HG03378 (cell line): ENCODE data around the gene ZNF74.
"Not testable (repeated sequence)": the region's sequence is repeated elsewhere in the genome, so short reads cannot be mapped to it uniquely, and the experiment has no call there.

Source experiments
- ATAC-seq: cut with Tn5 transposase; IDR thresholded peaks from one replicate; pipeline ENCODE4 v1.9.1; 2021; ENCODE audit warnings: mild to moderate bottlenecking, moderate library complexity; ENCODE audit not compliant: unreplicated experiment

The ZNF74 gene

DNA sequence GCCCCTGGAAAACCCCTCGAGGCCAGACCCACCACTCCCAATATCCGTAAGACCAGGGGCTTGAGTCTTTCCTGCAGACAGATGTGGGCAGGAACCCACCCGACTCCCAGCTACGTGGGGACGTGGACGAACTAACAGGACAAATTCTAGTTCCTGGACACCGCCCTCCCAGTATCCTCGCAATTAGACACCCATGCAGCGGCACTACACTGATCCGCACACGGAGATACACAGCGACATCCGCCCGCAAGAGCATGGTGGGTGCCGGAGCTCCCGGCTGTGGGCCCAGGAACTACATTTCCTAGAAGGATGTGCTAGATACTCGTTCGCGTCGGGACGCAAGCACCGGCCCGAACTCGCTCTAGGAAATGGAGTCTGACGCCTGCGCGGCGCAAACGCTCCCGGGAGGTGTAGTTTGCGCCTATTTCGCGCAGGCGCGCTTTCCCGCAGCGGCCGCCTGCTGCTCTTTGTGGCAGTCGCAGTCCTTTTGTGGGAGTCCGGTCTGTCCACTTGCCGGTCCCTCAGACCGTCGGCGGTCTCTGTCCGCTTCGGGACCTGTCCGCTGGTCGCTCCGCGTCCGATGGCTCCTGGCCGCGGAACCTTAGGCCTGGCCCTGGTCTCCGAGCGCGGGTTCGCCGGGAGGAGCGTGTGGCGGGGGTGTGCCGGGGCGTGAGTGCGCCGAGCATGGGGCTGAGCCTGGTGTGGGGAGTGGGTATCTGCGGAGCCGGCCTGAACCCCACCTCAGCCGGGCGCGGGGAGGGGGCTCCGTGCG lies at the start of gene ZNF74:
Gene ZNF74 (plus strand): TSS at position 447 of the 772 bp plus-strand sequence. CDS start 478 bp downstream, outside the sequence.
- ATAC-seq = no peak

GRCh38 chr22:20346553-20346952 lies 47.4 kb upstream of the ZNF74 start:
- not testable (repeated sequence) for ATAC-seq

GRCh38 chr22:20352536-20352935 lies 41.4 kb upstream of the ZNF74 start:
- not testable (repeated sequence) for ATAC-seq

- ATAC-seq = no peak
Measured at GRCh38 chr22:20354238-20354975, 39.5 kb upstream of the ZNF74 start.

DNA sequence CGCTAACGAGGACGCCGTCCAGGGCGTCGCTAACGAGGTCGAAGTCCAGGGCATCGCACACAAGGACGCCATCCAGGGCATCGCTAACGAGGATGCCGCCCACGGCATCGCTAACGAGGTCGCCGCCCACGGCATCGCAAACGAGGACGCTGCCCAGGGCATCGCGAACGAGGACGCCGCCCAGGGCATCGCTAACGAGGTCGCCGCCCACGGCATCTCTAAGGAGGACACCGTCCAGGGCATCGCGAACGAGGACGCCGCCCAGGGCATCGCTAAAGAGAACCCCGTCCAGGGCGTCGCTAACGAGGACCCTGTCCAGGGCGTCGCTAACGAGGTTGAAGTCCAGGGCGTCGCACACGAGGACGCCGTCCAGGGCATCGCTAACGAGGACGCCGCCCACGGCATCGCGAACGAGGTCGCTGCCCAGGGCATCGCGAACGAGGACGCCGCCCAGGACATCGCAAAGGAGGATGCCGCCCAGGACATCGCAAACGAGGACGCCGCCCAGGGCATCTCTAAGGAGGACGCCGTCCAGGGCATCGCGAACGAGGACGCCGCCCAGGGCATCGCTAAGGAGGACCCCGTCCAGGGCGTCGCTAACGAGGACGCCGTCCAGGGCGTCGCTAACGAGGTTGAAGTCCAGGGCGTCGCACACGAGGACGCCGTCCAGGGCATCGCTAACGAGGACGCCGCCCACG lies 37.9 kb upstream of the ZNF74 start:
- not testable (repeated sequence) for ATAC-seq

DNA sequence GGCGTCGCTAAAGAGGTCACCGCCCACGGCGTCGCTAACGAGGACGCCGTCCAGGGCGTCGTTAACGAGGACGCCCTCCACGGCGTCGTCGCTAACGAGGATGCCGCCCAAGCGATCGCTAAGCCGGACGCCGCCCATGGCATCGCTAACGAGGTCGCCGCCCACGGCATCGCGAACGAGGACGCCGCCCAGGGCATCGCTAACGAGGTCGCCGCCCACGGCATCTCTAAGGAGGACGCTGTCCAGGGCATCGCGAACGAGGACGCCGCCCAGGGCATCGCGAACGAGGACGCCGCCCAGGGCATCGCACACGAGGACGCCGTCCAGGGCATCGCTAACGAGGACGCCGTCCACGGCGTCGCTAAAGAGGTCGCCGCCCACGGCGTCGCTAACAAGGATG lies 37.0 kb upstream of the ZNF74 start:
- ATAC-seq = not testable (repeated sequence)

DNA sequence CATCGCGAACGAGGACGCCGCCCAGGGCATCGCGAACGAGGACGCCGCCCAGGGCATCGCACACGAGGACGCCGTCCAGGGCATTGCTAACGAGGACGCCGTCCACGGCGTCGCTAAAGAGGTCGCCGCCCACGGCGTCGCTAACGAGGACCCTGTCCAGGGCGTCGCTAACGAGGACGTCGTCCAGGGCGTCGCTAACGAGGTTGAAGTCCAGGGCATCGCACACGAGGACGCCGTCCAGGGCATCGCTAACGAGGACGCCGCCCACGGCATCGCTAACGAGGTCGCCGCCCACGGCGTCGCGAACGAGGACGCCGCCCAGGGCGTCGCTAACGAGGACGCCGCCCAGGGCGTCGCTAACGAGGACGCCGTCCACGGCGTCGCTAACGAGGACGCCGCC lies 36.0 kb upstream of the ZNF74 start:
- ATAC-seq = not testable (repeated sequence)

DNA sequence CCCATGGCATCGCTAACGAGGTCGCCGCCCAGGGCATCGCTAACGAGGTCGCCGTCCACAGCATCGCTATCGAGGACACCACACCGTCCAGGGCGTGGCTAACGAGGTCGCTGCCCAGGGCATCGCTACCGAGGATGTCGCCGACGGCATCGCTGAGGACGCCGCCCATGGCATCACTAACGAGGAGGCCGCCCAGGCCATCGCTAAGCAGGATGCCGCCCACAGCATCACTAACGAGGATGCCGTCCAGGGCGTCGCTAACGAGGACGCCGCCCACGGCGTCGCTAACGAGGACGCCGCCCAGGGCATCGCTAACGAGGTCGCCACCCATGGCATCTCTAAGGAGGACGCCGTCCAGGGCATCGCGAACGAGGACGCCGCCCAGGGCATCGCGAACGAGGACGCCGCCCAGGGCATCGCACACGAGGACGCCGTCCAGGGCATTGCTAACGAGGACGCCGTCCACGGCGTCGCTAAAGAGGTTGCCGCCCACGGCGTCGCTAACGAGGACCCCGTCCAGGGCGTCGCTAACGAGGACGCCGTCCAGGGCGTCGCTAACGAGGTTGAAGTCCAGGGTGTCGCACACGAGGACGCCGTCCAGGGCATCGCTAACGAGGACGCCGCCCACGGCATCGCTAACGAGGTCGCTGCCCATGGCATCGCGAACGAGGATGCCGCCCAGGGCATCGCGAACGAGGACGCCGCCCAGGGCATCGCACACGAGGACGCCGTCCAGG lies 35.3 kb upstream of the ZNF74 start:
- ATAC-seq = not testable (repeated sequence)

GRCh38 chr22:20360261-20360660 lies 33.7 kb upstream of the ZNF74 start:
- ATAC-seq = not testable (repeated sequence)

GRCh38 chr22:20360866-20361751 lies 32.8 kb upstream of the ZNF74 start:
- ATAC-seq = not testable (repeated sequence)

DNA sequence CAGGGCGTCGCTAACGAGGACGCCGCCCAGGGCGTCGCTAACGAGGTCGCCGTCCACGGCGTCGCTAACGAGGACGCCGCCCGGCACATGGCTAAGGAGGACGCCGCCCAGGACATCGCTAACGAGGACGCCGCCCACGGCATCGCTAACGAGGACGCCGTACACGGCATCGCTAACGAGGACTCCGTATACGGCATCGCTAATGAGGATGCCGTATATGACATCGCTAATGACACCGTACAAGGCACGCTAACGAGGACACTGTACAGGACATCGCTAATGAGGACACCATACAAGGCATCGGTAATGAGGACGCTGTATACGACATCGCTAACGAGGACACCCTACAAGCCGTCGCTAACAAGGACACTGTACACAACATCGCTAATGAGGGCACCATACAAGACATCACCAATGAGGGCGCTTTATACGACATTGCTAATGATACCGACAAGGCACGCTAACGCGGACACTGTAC lies 32.2 kb upstream of the ZNF74 start:
- not testable (repeated sequence) for ATAC-seq

GRCh38 chr22:20362403-20362802 lies 31.5 kb upstream of the ZNF74 start:
- not testable (repeated sequence) for ATAC-seq

DNA sequence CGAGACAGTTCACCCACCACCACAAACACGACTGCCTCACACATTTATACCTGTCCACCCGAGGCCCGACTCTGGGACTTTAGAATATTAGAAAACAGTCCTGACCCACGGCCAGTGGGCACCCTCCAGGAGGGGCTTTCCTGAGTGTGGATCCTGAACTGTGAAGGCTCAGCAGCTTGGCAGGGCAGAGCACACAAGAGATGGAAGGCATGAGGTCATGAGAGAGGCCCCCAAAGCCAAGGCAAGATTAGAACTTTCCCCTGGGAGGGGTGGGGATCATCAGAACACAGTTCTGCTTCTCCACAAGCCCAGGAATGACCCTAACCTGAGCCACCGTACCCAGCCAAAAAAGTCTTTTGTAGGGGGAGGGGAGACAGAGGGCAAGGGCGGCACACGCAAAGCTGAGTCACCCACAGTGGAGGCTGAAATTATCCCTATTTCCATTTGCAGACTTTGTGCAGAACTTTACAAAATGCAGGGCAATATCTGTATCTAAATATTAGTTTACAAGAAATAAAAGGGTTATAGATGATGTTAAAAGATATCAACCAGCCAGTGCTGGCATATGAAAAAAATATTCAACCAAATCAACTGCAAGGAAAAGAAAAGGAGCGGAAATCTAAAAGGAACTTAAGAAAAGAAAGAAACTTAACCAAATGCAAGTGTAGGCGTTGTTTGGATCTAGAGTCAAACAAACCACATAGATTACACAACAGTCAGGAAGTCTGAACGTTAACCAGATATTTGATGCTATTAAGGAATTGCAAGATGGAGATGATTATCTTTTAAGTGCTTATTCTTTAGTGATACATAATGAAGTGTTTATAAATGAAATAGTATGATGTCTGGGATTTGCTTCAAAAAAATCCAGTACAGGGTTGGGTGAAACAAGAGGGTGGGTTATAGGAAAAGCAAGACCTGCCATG lies 29.4 kb upstream of the ZNF74 start:
- not testable (repeated sequence) for ATAC-seq

GRCh38 chr22:20366841-20367240 lies 27.1 kb upstream of the ZNF74 start:
- ATAC-seq = not testable (repeated sequence)

- not testable (repeated sequence) for ATAC-seq
Measured at GRCh38 chr22:20368875-20369274, 25.1 kb upstream of the ZNF74 start.

GRCh38 chr22:20371687-20372086 lies 22.3 kb upstream of the ZNF74 start:
- ATAC-seq = not testable (repeated sequence)

- not testable (repeated sequence) for ATAC-seq
Measured at GRCh38 chr22:20372406-20372854, 21.5 kb upstream of the ZNF74 start.

DNA sequence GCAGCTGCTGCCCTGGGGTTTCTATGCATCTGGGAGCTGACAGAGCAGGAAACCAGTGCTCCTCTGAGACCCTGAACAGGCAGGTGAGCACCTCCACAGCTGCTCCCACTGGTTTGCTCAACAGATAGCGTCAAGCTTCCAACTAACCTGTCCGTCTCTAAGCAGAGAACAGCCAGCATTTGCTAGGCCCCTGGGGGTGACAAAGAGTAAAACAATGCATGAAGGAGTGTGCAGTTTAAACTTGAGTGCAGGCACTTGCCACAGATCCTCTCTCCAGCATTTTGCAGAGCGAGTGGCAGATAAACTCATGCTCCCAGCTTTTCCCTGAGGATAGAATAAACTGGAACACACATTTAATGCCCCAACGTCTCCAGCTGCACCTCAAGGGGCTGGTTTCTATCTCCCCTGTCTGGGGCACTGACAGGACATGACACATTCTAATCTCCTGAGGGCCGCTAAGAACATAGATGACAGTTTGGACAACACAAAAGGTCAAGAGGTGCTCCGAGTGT lies 20.7 kb upstream of the ZNF74 start:
- not testable (repeated sequence) for ATAC-seq
